Testis (tissue), 5 donors: ENCODE data around the gene TP53TG3. TPM values are rescaled to one million over a fixed set of nuclear protein-coding genes. Genes with fewer than 3 reads are reported as not detected.
"Not testable (repeated sequence)": the region's sequence is repeated elsewhere in the genome, so short reads cannot be mapped to it uniquely, and the experiment has no call there.

Experiments used
- DNase-seq: peaks from one replicate; pipeline ENCODE4 v3.0.0-alpha.2; 2019
- H3K27ac ChIP-seq, 2 donors: fragments of 200-600 bp; sonication (generic); one replicate each; pipeline ENCODE4 v1.5.1; 2019
- H3K27me3 ChIP-seq: fragments of 200-600 bp; sonication (generic); one replicate; pipeline ENCODE4 v1.5.1; 2019
- H3K36me3 ChIP-seq: fragments of 200-600 bp; sonication (generic); one replicate; pipeline ENCODE4 v1.5.1; 2017; ENCODE audit warnings: low read depth; ENCODE audit errors: missing control alignments
- H3K4me1 ChIP-seq: fragments of 200-600 bp; sonication (generic); one replicate; pipeline ENCODE4 v1.5.1; 2019
- H3K4me3 ChIP-seq, 2 donors: fragments of 200-600 bp; sonication (generic); one replicate each; pipeline ENCODE4 v1.5.1; 2017 to 2019
- H3K9me3 ChIP-seq: fragments of 200-600 bp; sonication (generic); one replicate; pipeline ENCODE4 v1.5.1; 2017
- WGBS, 2 donors: methylation state at CpG; one replicate each; pipeline ENCODE4 v1.1.5; 2018; 5-methylcytosine and 5-hydroxymethylcytosine counted together
- intact Hi-C: fragments of 100-400 bp; cut with DNase I; formaldehyde crosslinking; loops from one replicate; pipeline ENCODE4 v1.15.1; 2023; ENCODE audit warnings: low total_unique reads
- long read RNA-seq, 2 donors: transcript quantifications; one replicate each; lab custom pipeline, GENCODE V29; 2026
- polyA plus RNA-seq: library from polyadenylated mRNA; stranded (reverse); fragments of 350-450 nt; fragmentation: Illumina TruSeq; extraction: RNeasy Lipid Tissue Mini Kit (QIAGEN cat#74804); gene quantifications from one replicate; pipeline ENCODE4 v1.2.3, GENCODE V29; 2014; ENCODE audit warnings: low read depth, low replicate concordance; ENCODE audit not compliant: insufficient read depth
- small RNA-seq, 2 donors: library from RNA; depleted of rRNA; stranded (forward); fragments of <200 nt; gene quantifications; one replicate each; pipeline ENCODE3, GENCODE V24; 2016
- total RNA-seq, 2 donors: library from RNA; depleted of rRNA; stranded (reverse); fragments of >200 nt; gene quantifications; one replicate each; pipeline ENCODE4 v1.2.3, GENCODE V29; 2016

TP53TG3 gene
- total RNA-seq, result 10 to 100 TPM in 1 of 2 donors, 1 to 10 TPM in 1; 6.9 to 25.7 TPM
- 13.5 TPM for polyA plus RNA-seq
- long read RNA-seq, donor 1, result 0 reads
- long read RNA-seq, donor 2, result 0 reads

GRCh38 chr16:32676065-32676464 lies at the start of gene TP53TG3:
Gene TP53TG3, minus strand, starts transcription at chr16:32676165. Its CDS starts 68 bp downstream, at chr16:32676097.
- H3K36me3 ChIP-seq, H3K9me3 ChIP-seq, H3K4me3 ChIP-seq, DNase-seq, intact Hi-C loops, H3K27me3 ChIP-seq, H3K4me1 ChIP-seq, H3K27ac ChIP-seq: not testable (repeated sequence)
- WGBS, 2 donors, result no CpG with 5 or more reads among the region's 25 CpGs

GRCh38 chr16:32650876-32651275 lies 25.1 kb downstream of the TP53TG3 start:
- intact Hi-C loops, H3K4me3 ChIP-seq, H3K27ac ChIP-seq, H3K4me1 ChIP-seq, DNase-seq, H3K27me3 ChIP-seq, H3K36me3 ChIP-seq, H3K9me3 ChIP-seq: not testable (repeated sequence)
- 31 to 41% methylated on average over 13 to 18 of the region's 49 CpGs for WGBS, 2 donors

DNA sequence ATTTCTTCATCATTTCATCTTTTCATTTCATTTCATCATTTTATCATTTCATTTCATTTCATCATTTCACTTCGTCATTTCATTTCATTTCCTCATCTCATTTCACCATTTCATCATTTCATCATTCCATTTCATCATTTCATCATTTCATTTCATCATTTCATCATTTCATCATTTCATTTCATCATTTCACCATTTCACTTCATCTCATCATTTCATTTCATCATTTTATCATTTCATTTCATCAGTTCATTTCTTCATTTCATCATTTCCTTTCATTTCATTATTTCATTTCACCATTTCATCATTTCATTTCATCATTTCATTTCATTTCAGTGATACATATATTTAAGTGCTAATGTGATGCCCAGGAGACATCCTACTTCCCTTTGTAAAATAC lies 28.4 kb downstream of the TP53TG3 start:
- H3K27me3 ChIP-seq, H3K4me1 ChIP-seq, H3K9me3 ChIP-seq, H3K36me3 ChIP-seq, H3K4me3 ChIP-seq, H3K27ac ChIP-seq, intact Hi-C loops, DNase-seq: not testable (repeated sequence)
- WGBS, 2 donors, result 60% methylated on average over 1 of the region's 1 CpG; no CpG with 5 or more reads in 1 of the 2 donors

GRCh38 chr16:32646780-32647179 lies 29.2 kb downstream of the TP53TG3 start:
- H3K27ac ChIP-seq, DNase-seq, intact Hi-C loops, H3K4me3 ChIP-seq, H3K4me1 ChIP-seq, H3K9me3 ChIP-seq, H3K36me3 ChIP-seq, H3K27me3 ChIP-seq: not testable (repeated sequence)
- WGBS, 2 donors, result 66 to 79% methylated on average over 2 of the region's 2 CpGs

GRCh38 chr16:32646177-32646576 lies 29.8 kb downstream of the TP53TG3 start:
- DNase-seq, intact Hi-C loops, H3K27ac ChIP-seq, H3K36me3 ChIP-seq, H3K4me3 ChIP-seq, H3K9me3 ChIP-seq, H3K4me1 ChIP-seq, H3K27me3 ChIP-seq: not testable (repeated sequence)
- WGBS, 2 donors, result 26 to 46% methylated on average over 2 of the region's 2 CpGs

GRCh38 chr16:32645278-32645908 lies 30.6 kb downstream of the TP53TG3 start:
- H3K4me1 ChIP-seq, intact Hi-C loops, H3K9me3 ChIP-seq, DNase-seq, H3K4me3 ChIP-seq, H3K27me3 ChIP-seq, H3K36me3 ChIP-seq, H3K27ac ChIP-seq: not testable (repeated sequence)
- 63 to 77% methylated on average over 6 of the region's 6 CpGs for WGBS, 2 donors

DNA sequence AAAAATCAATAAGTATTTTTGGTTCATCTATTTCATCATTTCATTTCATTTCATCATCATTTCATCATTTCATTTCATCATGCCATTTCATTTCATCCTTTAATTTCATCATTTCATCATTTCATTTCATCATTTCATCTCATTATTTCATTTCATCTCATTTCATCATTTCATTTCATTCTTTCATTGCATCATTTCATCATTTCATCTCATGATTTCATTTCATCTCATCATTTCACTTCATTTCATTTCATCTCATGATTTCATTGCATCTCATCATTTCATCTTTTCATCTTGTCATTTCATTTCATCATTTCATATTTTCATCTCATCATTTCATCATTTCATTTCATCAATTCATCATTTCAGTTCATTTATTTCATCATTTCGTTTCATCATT lies 31.2 kb downstream of the TP53TG3 start:
- H3K4me1 ChIP-seq, DNase-seq, H3K4me3 ChIP-seq, H3K9me3 ChIP-seq, intact Hi-C loops, H3K27ac ChIP-seq, H3K36me3 ChIP-seq, H3K27me3 ChIP-seq: not testable (repeated sequence)
- 19 to 44% methylated on average over 1 of the region's 1 CpG for WGBS, 2 donors

- no CpG with 5 or more reads among the region's 20 CpGs for WGBS, 2 donors
- H3K4me1 ChIP-seq, H3K9me3 ChIP-seq, H3K27me3 ChIP-seq, H3K4me3 ChIP-seq, intact Hi-C loops, H3K27ac ChIP-seq, DNase-seq, H3K36me3 ChIP-seq: not testable (repeated sequence)
Observed at GRCh38 chr16:32637614-32638013, 38.4 kb downstream of the TP53TG3 start.

- H3K4me3 ChIP-seq, intact Hi-C loops, DNase-seq, H3K36me3 ChIP-seq, H3K9me3 ChIP-seq, H3K27me3 ChIP-seq, H3K4me1 ChIP-seq, H3K27ac ChIP-seq: not testable (repeated sequence)
- WGBS, 2 donors, result 90% methylated on average over 2 to 5 of the region's 8 CpGs
Observed at GRCh38 chr16:32632096-32632495, 43.9 kb downstream of the TP53TG3 start.

Small RNAs within 50 kb of the gene (small RNA-seq; reads per million reads assigned to genes)
- gene AC138907.6, result 0 reads per million in 2 donors
